Suprapubic skin (tissue), 4 donors: Measurements from ENCODE around the gene TRIM28. TPM values are rescaled to one million over a fixed set of nuclear protein-coding genes. Genes with fewer than 3 reads are reported as not detected.
A peak's percentile ranks its signal among the peaks of the same experiment; 100 is the strongest.

Experiments
- DNase-seq, 2 donors: peaks; one replicate each; pipeline ENCODE4 v3.0.0-alpha.2; 2019; ENCODE audit warnings: low spot score in 2 of 2
- H3K27ac ChIP-seq: fragments of 200-600 bp; sonication (generic); one replicate; pipeline ENCODE4 v1.5.1; 2019
- H3K27me3 ChIP-seq: fragments of 200-600 bp; sonication (generic); one replicate; pipeline ENCODE4 v1.5.1; 2019
- H3K36me3 ChIP-seq: fragments of 200-600 bp; sonication (generic); one replicate; pipeline ENCODE4 v1.5.1; 2019
- H3K4me1 ChIP-seq: fragments of 200-600 bp; sonication (generic); one replicate; pipeline ENCODE4 v1.5.1; 2019
- H3K4me3 ChIP-seq: fragments of 200-600 bp; sonication (generic); one replicate; pipeline ENCODE4 v1.5.1; 2019; ENCODE audit warnings: mild to moderate bottlenecking
- H3K9me3 ChIP-seq: fragments of 200-600 bp; sonication (generic); one replicate; pipeline ENCODE4 v1.5.1; 2019
- CTCF ChIP-seq, 2 donors: fragments of 200-600 bp in 1 of 2; fragments of 450-650 bp in 1 of 2; sonication (generic) in 1 of 2; IDR thresholded peaks; one replicate each; pipeline ENCODE4 v1.5.1; 2016 to 2019; ENCODE audit warnings: antibody characterized with exemption in 2 of 2, mild to moderate bottlenecking in 1 of 2, moderate library complexity in 1 of 2
- EP300 ChIP-seq: sonication (generic); formaldehyde crosslinking; IDR thresholded peaks from one replicate; pipeline ENCODE4 v1.6.1; 2017; ENCODE audit warnings: antibody characterized with exemption
- POLR2A ChIP-seq, 2 donors: fragments of 450-650 bp; IDR thresholded peaks; one replicate each; pipeline ENCODE4 v1.6.1; 2017; ENCODE audit warnings: antibody characterized with exemption in 2 of 2, mild to moderate bottlenecking in 2 of 2, moderate library complexity in 2 of 2
- POLR2AphosphoS5 ChIP-seq, 3 donors: sonication (generic); formaldehyde crosslinking; IDR thresholded peaks; one replicate each; pipeline ENCODE4 v1.6.1; 2017; ENCODE audit warnings: antibody characterized with exemption in 3 of 3
- WGBS: methylation state at CpG from one replicate; pipeline ENCODE4 v1.1.5; 2018; 5-methylcytosine and 5-hydroxymethylcytosine counted together
- total RNA-seq, 4 donors: library from RNA; depleted of rRNA; stranded (reverse); fragments of >200 nt; gene quantifications; one replicate each; pipeline ENCODE4 v1.1.0, GENCODE V29; 2016

The TRIM28 gene
- total RNA-seq, 4 donors from 2014 or later = 334 to 395 (median 360) TPM

GRCh38 chr19:58563034-58563573 lies 19.2 kb downstream of the TRIM28 start:
- 15% methylated on average over 6 of the region's 40 CpGs for WGBS
- H3K36me3 ChIP-seq = peaks cover 13% of the 10 kb centered on the region
- TF ChIP-seq CTCF (IDR thresholded peaks at IDR 0.05) (no peak), POLR2AphosphoS5 (IDR thresholded peaks at IDR 0.05) (no peak), EP300 (no peak), POLR2A (IDR thresholded peaks at IDR 0.05) (no peak)
- peak overlapping the region; percentile 44 for H3K4me3 ChIP-seq
- peak in 1 of 2 donors; percentile 76 for DNase-seq
- H3K27ac ChIP-seq = peak overlapping the region; percentile 7
- H3K4me1 ChIP-seq = peaks cover 44% of the 10 kb centered on the region
- H3K27me3 ChIP-seq = no peaks in the 10 kb centered on the region
- H3K9me3 ChIP-seq = no peaks in the 10 kb centered on the region

- 54% methylated on average over 6 of the region's 6 CpGs for WGBS
- peaks cover 44% of the 10 kb centered on the region for H3K4me1 ChIP-seq
- no peaks in the 10 kb centered on the region for H3K9me3 ChIP-seq
- no peak overlapping the region for H3K4me3 ChIP-seq
- H3K27ac ChIP-seq = no peak overlapping the region
- no peaks in the 10 kb centered on the region for H3K27me3 ChIP-seq
- no peak for TF ChIP-seq CTCF (IDR thresholded peaks at IDR 0.05)
- TF ChIP-seq POLR2A (IDR thresholded peaks at IDR 0.05) = no peak
- TF ChIP-seq EP300 = no peak
- TF ChIP-seq POLR2AphosphoS5 (IDR thresholded peaks at IDR 0.05) = no peak
- peaks cover 16% of the 10 kb centered on the region for H3K36me3 ChIP-seq
- no peak for DNase-seq
Observed at GRCh38 chr19:58563823-58564222, 20.0 kb downstream of the TRIM28 start.

- 96% methylated on average over 5 of the region's 5 CpGs for WGBS
Observed at GRCh38 chr19:58566989-58567388, 23.1 kb downstream of the TRIM28 start.

GRCh38 chr19:58568453-58569130 lies 24.7 kb downstream of the TRIM28 start:
- Histone ChIP-seq H3K27me3 (no peaks in the 10 kb centered on the region), H3K27ac (no peak overlapping the region), H3K4me1 (peaks cover 12% of the 10 kb centered on the region), H3K9me3 (no peaks in the 10 kb centered on the region), H3K36me3 (peaks cover 41% of the 10 kb centered on the region), H3K4me3 (no peak overlapping the region)
- TF ChIP-seq POLR2AphosphoS5 (IDR thresholded peaks at IDR 0.05) (no peak), CTCF (IDR thresholded peaks at IDR 0.05) (no peak)
- DNase-seq = peak; percentile 13 to 42
- WGBS = 87% methylated on average over 4 of the region's 4 CpGs

More at GRCh38 chr19:58566989-58567388, 23.1 kb downstream of the TRIM28 start:
- Histone ChIP-seq H3K4me1 (peaks cover 21% of the 10 kb centered on the region), H3K4me3 (no peak overlapping the region), H3K27me3 (no peaks in the 10 kb centered on the region), H3K36me3 (peaks cover 41% of the 10 kb centered on the region), H3K27ac (no peak overlapping the region), H3K9me3 (no peaks in the 10 kb centered on the region)
- TF ChIP-seq CTCF (IDR thresholded peaks at IDR 0.05) (no peak), POLR2A (IDR thresholded peaks at IDR 0.05) (no peak), POLR2AphosphoS5 (IDR thresholded peaks at IDR 0.05) (no peak), EP300 (no peak)
- no peak for DNase-seq

GRCh38 chr19:58569191-58569942 lies 25.5 kb downstream of the TRIM28 start:
- H3K4me3 ChIP-seq = no peak overlapping the region
- peaks cover 41% of the 10 kb centered on the region for H3K36me3 ChIP-seq
- peak; percentile 48 to 53 for DNase-seq
- H3K27ac ChIP-seq = no peak overlapping the region
- no peaks in the 10 kb centered on the region for H3K27me3 ChIP-seq
- WGBS = 86% methylated on average over 4 of the region's 6 CpGs
- peaks cover 17% of the 10 kb centered on the region for H3K4me1 ChIP-seq
- no peak for TF ChIP-seq POLR2A (IDR thresholded peaks at IDR 0.05)
- no peak for TF ChIP-seq CTCF (IDR thresholded peaks at IDR 0.05)
- no peak for TF ChIP-seq EP300
- TF ChIP-seq POLR2AphosphoS5 (IDR thresholded peaks at IDR 0.05) = no peak
- H3K9me3 ChIP-seq = no peaks in the 10 kb centered on the region
